HepG2 (cell line): ENCODE results near the gene CHCHD5. TPM values are rescaled to one million over a fixed set of nuclear protein-coding genes. Genes with fewer than 3 reads are reported as not detected.

Experiments used
- ATAC-seq: fragments of 200-7000 bp; cut with Tn5 transposase; 3 replicates; pipeline ENCODE4 v1.9.1; 2020; ENCODE audit warnings: mild to moderate bottlenecking, moderate library complexity
- BruUV-seq: library from RNA; stranded (reverse); fragments of 400-500 nt; replicated peaks from 2 replicates; lab custom pipeline; 2021; lab: Mats Ljungman, UMichigan
- CTCF ChIA-PET: fragments of 300-600 bp; formaldehyde crosslinking; extraction: SDS; loops from one replicate; lab custom pipeline; 2021; ENCODE audit warnings: low total read pairs, inconsistent platforms, low intra/inter-chr PET ratio; lab: Yijun Ruan, JAX
- POLR2A ChIA-PET: fragments of 350-600 bp; sonication (Branson Sonifier 250); formaldehyde crosslinking; loops from one replicate; lab custom pipeline; 2020; ENCODE audit warnings: antibody characterized with exemption, inconsistent platforms; lab: Yijun Ruan, JAX
- DNase-seq: peaks from one replicate; pipeline ENCODE4 v3.0.0-alpha.2; 2015; ENCODE audit warnings: low spot score
- FAIRE-seq: peaks from 3 replicates; lab custom pipeline; 2011; peaks lifted over from hg19 to GRCh38; lab: Jason Lieb, UNC
- H2AFZ ChIP-seq: one replicate; pipeline ENCODE4 v1.6.1; 2011; ENCODE audit warnings: low read length, inconsistent platforms
- H3K27ac ChIP-seq: fragments of 300-600 bp; 3 replicates; pipeline ENCODE4 v1.8.0; 2011; ENCODE audit warnings: mixed run types, mild to moderate bottlenecking, mixed read lengths, low read length, inconsistent platforms; ENCODE audit not compliant: insufficient read depth; ENCODE audit errors: extremely low read length
- H3K27me3 ChIP-seq, 2 experiments: fragments of 200-600 bp in 1 of 2; 2 replicates in 1 of 2; 3 replicates in 1 of 2; pipeline versions ENCODE4 v1.6.0 to v1.8.0; 2011; ENCODE audit warnings: low read length in 2 of 2, mild to moderate bottlenecking in 2 of 2, moderate library complexity in 2 of 2, inconsistent platforms in 1 of 2; ENCODE audit not compliant: insufficient read depth in 2 of 2, control insufficient read depth in 1 of 2
- H3K36me3 ChIP-seq, 2 experiments: fragments of 200-600 bp in 1 of 2; replicated peaks in 1 of 2; 2 replicates in 1 of 2; 3 replicates in 1 of 2; pipeline versions ENCODE4 v1.5.1 to v1.8.0; 2011; ENCODE audit warnings: low read length in 2 of 2, inconsistent platforms in 1 of 2; ENCODE audit not compliant: insufficient read depth in 2 of 2, control insufficient read depth in 1 of 2
- H3K4me1 ChIP-seq: 2 replicates; pipeline ENCODE4 v1.5.1; 2012; ENCODE audit warnings: low read length, inconsistent platforms; ENCODE audit not compliant: insufficient read depth
- H3K4me2 ChIP-seq: 2 replicates; pipeline ENCODE4 v1.6.0; 2011; ENCODE audit warnings: low read depth, low read length, inconsistent platforms
- H3K4me3 ChIP-seq, 3 experiments: fragments of 200-600 bp in 1 of 3; sonication (generic), shearing (Covaris generic) in 1 of 3; replicated peaks in 1 of 3; 2 replicates each; pipeline ENCODE4 v1.5.1; 2011 to 2016; ENCODE audit warnings: low read length in 3 of 3, inconsistent platforms in 2 of 3, low read depth in 2 of 3, mild to moderate bottlenecking in 2 of 3, control low read depth in 1 of 3, mixed read lengths in 1 of 3; ENCODE audit not compliant: insufficient read depth in 1 of 3
- H3K79me2 ChIP-seq: one replicate; pipeline ENCODE4 v1.6.1; 2011; ENCODE audit warnings: low read length, inconsistent platforms; ENCODE audit not compliant: insufficient read depth
- H3K9ac ChIP-seq: 2 replicates; pipeline ENCODE4 v1.6.0; 2011; ENCODE audit warnings: mild to moderate bottlenecking, low read depth, low read length, inconsistent platforms; ENCODE audit not compliant: insufficient read depth
- H3K9me3 ChIP-seq: 2 replicates; pipeline ENCODE4 v1.5.1; 2012; ENCODE audit warnings: mild to moderate bottlenecking, low read length
- H4K20me1 ChIP-seq: 2 replicates; pipeline ENCODE4 v1.6.0; 2011; ENCODE audit warnings: inconsistent platforms, mild to moderate bottlenecking, low read length, moderate library complexity; ENCODE audit not compliant: insufficient read depth
- CEBPB ChIP-seq: IDR thresholded peaks from 2 replicates; pipeline ENCODE4 v1.6.1; 2011; ENCODE audit warnings: low read depth, low read length, improper control_type of control experiment, borderline replicate concordance
- DPF2 ChIP-seq: sonication (generic); formaldehyde crosslinking; IDR thresholded peaks from 2 replicates; pipeline ENCODE4 v1.4.0; 2020; ENCODE audit warnings: mild to moderate bottlenecking, low read depth, missing genetic modification reagents, borderline replicate concordance
- EED ChIP-seq: sonication (generic); formaldehyde crosslinking; IDR thresholded peaks from 2 replicates; pipeline ENCODE4 v1.5.0; 2020; ENCODE audit warnings: mild to moderate bottlenecking, missing genetic modification reagents
- ZBTB46 ChIP-seq: sonication (generic); formaldehyde crosslinking; IDR thresholded peaks from 2 replicates; pipeline ENCODE4 v1.4.0; 2020; ENCODE audit warnings: mild to moderate bottlenecking, missing genetic modification reagents, borderline replicate concordance
- ZNF713 ChIP-seq: sonication (generic); formaldehyde crosslinking; IDR thresholded peaks from 2 replicates; pipeline ENCODE4 v1.4.0; 2020; ENCODE audit warnings: mild to moderate bottlenecking, missing genetic modification reagents
- WGBS: methylation state at CpG from one replicate; pipeline ENCODE4 v1.1.6; 2017; ENCODE audit warnings: low lambda C conversion rate; 5-methylcytosine and 5-hydroxymethylcytosine counted together
- in situ Hi-C: cut with HindIII; loops from 2 replicates; pipeline ENCODE4 v1.10.0; 2017; ENCODE audit warnings: low pct_unique_long_range_greater_than_20kb; ENCODE audit not compliant: extremely low pct_ligation_motif_present
- intact Hi-C: fragments of 100-400 bp; cut with micrococcal nuclease; formaldehyde crosslinking; loops from one replicate; pipeline ENCODE4 v1.10.0; 2022; ENCODE audit not compliant: unreplicated experiment
- polyA plus RNA-seq, 8 experiments: library from polyadenylated mRNA; depleted of rRNA in 3 of 8; stranded (reverse) in 7 of 8; unstranded in 1 of 8; fragments of >200 nt; fragmentation: Illumina TruSeq in 4 of 8; extraction: Trizol in 4 of 8; gene quantifications; 2 replicates each; pipeline versions ENCODE4 v1.2.1 to v1.2.3, GENCODE V29; 2011 to 2016; ENCODE audit warnings: low read depth in 4 of 8, missing spikeins in 1 of 8, mixed read lengths in 1 of 8; ENCODE audit not compliant: insufficient read depth in 1 of 8
- total RNA-seq, 5 experiments: library from RNA; depleted of rRNA; stranded (reverse); fragments of >200 nt; fragmentation: Illumina TruSeq; extraction: Trizol; gene quantifications; 2 replicates each; pipeline ENCODE4 v1.2.3, GENCODE V29; 2016; ENCODE audit warnings: low read depth in 1 of 5
- TF ChIP-seq, protein P1 (sequence below), 2 experiments: sonication (generic) in 1 of 2; formaldehyde crosslinking in 1 of 2; IDR thresholded peaks; 2 replicates each; pipeline versions ENCODE4 v1.4.0 to v1.6.1; 2018 to 2020; ENCODE audit warnings: missing genetic modification reagents in 2 of 2, borderline replicate concordance in 1 of 2, low read depth in 1 of 2, mild to moderate bottlenecking in 1 of 2, missing biosample characterization in 1 of 2
- TF ChIP-seq, protein P2 (sequence below): IDR thresholded peaks from 2 replicates; pipeline ENCODE4 v1.6.1; 2012; ENCODE audit warnings: low read depth, low read length, improper control_type of control experiment

CHCHD5 gene
- total and polyA plus RNA-seq, 2 of the 13 experiments (the other 11 are each of a cell fraction or from before 2014, with no cell fraction given): 19.0 to 23.9 TPM

DNA sequence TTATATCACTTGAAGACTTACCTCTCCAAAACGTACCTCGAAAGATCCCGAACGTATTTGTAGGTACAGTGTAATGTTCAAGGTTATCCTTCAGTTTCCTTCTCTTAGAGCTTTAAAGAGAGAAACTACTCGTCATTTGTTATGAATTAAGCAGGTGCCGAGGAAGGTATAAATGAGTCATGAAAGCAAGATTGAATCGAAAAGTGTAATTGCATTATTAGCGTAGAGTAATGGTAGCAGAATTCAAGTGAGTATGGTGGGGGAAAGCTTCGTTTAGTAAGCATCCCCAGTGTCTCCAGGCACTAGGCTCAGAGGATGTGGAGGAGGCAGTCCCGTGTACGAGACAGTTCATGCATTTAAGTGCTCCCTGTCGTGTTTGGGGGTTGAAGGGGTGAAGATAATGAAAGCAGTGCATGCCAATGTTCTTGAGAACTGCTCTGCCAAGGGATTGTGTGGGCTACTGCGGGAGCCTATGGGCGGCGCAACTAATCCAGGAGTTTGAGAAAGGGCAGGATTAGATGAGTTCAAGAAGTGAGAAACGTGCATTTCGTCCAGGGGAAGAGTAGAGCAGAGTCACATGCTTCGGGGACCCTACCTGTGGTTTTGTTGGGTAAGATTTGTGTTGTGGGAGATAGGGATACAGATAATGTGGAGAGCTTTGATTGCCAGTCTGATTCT lies 41.3 kb upstream of the CHCHD5 start (continued):
- TF ChIP-seq, protein P1, sequence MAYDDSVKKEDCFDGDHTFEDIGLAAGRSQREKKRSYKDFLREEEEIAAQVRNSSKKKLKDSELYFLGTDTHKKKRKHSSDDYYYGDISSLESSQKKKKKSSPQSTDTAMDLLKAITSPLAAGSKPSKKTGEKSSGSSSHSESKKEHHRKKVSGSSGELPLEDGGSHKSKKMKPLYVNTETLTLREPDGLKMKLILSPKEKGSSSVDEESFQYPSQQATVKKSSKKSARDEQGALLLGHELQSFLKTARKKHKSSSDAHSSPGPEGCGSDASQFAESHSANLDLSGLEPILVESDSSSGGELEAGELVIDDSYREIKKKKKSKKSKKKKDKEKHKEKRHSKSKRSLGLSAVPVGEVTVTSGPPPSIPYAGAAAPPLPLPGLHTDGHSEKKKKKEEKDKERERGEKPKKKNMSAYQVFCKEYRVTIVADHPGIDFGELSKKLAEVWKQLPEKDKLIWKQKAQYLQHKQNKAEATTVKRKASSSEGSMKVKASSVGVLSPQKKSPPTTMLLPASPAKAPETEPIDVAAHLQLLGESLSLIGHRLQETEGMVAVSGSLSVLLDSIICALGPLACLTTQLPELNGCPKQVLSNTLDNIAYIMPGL (CRISPR knock-in tag; IDR thresholded peaks at IDR 0.05; ENCODE audit: borderline replicate concordance in 1 of 2, low read depth in 1 of 2): peak in 1 of 2 experiments; percentile 26; a peak in 1 of 4 replicates
- TF ChIP-seq EED (CRISPR knock-in tag) (no peak), ZBTB46 (no peak), DPF2 (CRISPR knock-in tag) (no peak), ZNF713 (CRISPR knock-in tag) (no peak)

- in situ Hi-C loops: no loop called here
- FAIRE-seq (no peak), ATAC-seq (no peak), DNase-seq (peak; percentile 41)
- Histone ChIP-seq H3K36me3 (peaks cover 17 to 65% of the 10 kb centered on the region in 2 experiments), H3K79me2 (peaks cover 50% of the 10 kb centered on the region), H4K20me1 (no peaks in the 10 kb centered on the region), H3K4me3 (no peak overlapping the region), H3K9me3 (no peaks in the 10 kb centered on the region), H2AFZ (no peak overlapping the region), H3K27ac (no peak overlapping the region), H3K9ac (no peak overlapping the region), H3K4me1 (peaks cover 25% of the 10 kb centered on the region), H3K4me2 (no peak overlapping the region), H3K27me3 (no peaks in the 10 kb centered on the region; a peak in 1 of 5 replicates)
- CTCF ChIA-PET: no interaction called here
- BruUV-seq: no TSS peak
- intact Hi-C loops: no loop called here
- 90% methylated on average over 4 of the region's 4 CpGs for WGBS
- POLR2A ChIA-PET: interaction anchor here (0.6 kb wide), 1 partner anchor 44 kb away, joined by 3 read pairs; no protein-coding TSS in a partner anchor
- TF ChIP-seq, protein P2, sequence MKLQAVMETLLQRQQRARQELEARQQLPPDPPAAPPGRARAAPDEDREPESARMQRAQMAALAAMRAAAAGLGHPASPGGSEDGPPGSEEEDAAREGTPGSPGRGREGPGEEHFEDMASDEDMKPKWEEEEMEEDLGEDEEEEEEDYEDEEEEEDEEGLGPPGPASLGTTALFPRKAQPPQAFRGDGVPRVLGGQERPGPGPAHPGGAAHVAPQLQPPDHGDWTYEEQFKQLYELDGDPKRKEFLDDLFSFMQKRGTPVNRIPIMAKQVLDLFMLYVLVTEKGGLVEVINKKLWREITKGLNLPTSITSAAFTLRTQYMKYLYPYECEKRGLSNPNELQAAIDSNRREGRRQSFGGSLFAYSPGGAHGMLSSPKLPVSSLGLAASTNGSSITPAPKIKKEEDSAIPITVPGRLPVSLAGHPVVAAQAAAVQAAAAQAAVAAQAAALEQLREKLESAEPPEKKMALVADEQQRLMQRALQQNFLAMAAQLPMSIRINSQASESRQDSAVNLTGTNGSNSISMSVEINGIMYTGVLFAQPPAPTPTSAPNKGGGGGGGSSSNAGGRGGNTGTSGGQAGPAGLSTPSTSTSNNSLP: no peak
- TF ChIP-seq CEBPB: peak; percentile 65
These were observed 37.1 kb upstream of the CHCHD5 start for GRCh38 chr2:112547333-112547732.
